NB4 (cell line): Measurements from ENCODE around the gene FAM76A.

Source experiments
- CTCF ChIP-seq: IDR thresholded peaks from one replicate; pipeline ENCODE4 v1.5.1; 2012; ENCODE audit warnings: low read depth, low read length
- POLR2A ChIP-seq: IDR thresholded peaks from 2 replicates; pipeline ENCODE4 v1.6.1; 2011; ENCODE audit warnings: mild to moderate bottlenecking; ENCODE audit not compliant: insufficient read length; ENCODE audit errors: extremely low read depth

- TF ChIP-seq CTCF (no peak), POLR2A (no peak)
Observed at GRCh38 chr1:27752360-27752759, 26.6 kb downstream of the FAM76A start.
